H1 (cell line): Measurements from ENCODE around the gene SLC8A1. TPM values are rescaled to one million over a fixed set of nuclear protein-coding genes. Genes with fewer than 3 reads are reported as not detected.

ENCODE experiments used
- CTCF ChIA-PET: fragments of 300-600 bp; sonication (Branson Sonifier 250); formaldehyde crosslinking; loops from one replicate; lab custom pipeline; 2021; ENCODE audit not compliant: partially characterized antibody; lab: Charles Lee
- POLR2A ChIA-PET: fragments of 300-600 bp; sonication (Branson Sonifier 250); formaldehyde crosslinking; loops from one replicate; lab custom pipeline; 2021; ENCODE audit warnings: inconsistent platforms; ENCODE audit not compliant: partially characterized antibody; lab: Charles Lee
- DNase-seq, 2 experiments: peaks; one replicate each; pipeline versions ENCODE4 v3.0.0 to v3.0.0-alpha.2; 2010 to 2022; ENCODE audit warnings: low spot score in 2 of 2, low read depth in 1 of 2, mixed read lengths in 1 of 2
- FAIRE-seq: peaks from 2 replicates; lab custom pipeline; 2011; peaks lifted over from hg19 to GRCh38; lab: Jason Lieb, UNC
- H2AFZ ChIP-seq: 2 replicates; pipeline ENCODE4 v1.8.1; 2012; ENCODE audit warnings: low read length, inconsistent platforms
- H2AK5ac ChIP-seq: 2 replicates; pipeline ENCODE4 v1.6.1; 2013; ENCODE audit warnings: low read depth, low read length
- H2BK120ac ChIP-seq: replicated peaks from 2 replicates; pipeline ENCODE3; 2013; ENCODE audit warnings: low read depth, low read length, inconsistent platforms
- H2BK12ac ChIP-seq: 2 replicates; pipeline ENCODE4 v1.6.1; 2013; ENCODE audit warnings: low read depth, low read length
- H2BK15ac ChIP-seq: 2 replicates; pipeline ENCODE4 v1.6.1; 2013; ENCODE audit warnings: low read length
- H2BK20ac ChIP-seq: 2 replicates; pipeline ENCODE4 v1.6.1; 2013; ENCODE audit warnings: low read length
- H2BK5ac ChIP-seq: 2 replicates; pipeline ENCODE4 v1.6.1; 2013; ENCODE audit warnings: low read depth, low read length
- H3K14ac ChIP-seq: 2 replicates; pipeline ENCODE4 v1.6.1; 2013; ENCODE audit warnings: inconsistent platforms; ENCODE audit not compliant: insufficient read length
- H3K18ac ChIP-seq: 2 replicates; pipeline ENCODE4 v1.6.1; 2013; ENCODE audit warnings: low read length; ENCODE audit errors: extremely low read depth
- H3K23ac ChIP-seq: 2 replicates; pipeline ENCODE4 v1.6.1; 2013; ENCODE audit warnings: inconsistent platforms; ENCODE audit not compliant: insufficient read length
- H3K23me2 ChIP-seq: 2 replicates; pipeline ENCODE4 v1.6.1; 2013; ENCODE audit warnings: low read depth, low read length
- H3K27ac ChIP-seq: 2 replicates; pipeline ENCODE4 v1.6.1; 2011; ENCODE audit warnings: low read depth, low read length, inconsistent platforms
- H3K27me3 ChIP-seq, 4 experiments: replicated peaks in 1 of 4; 1 replicate in 1 of 4; 2 replicates in 3 of 4; pipeline versions ENCODE4 v1.6.1 to v1.8.1; 2011 to 2013; ENCODE audit warnings: low read length in 3 of 4, mild to moderate bottlenecking in 3 of 4, inconsistent platforms in 2 of 4, mixed read lengths in 2 of 4, moderate library complexity in 1 of 4; ENCODE audit not compliant: control insufficient read depth in 3 of 4, insufficient read depth in 3 of 4; ENCODE audit errors: extremely low read depth in 1 of 4
- H3K36me3 ChIP-seq, 4 experiments: 2 replicates each; pipeline versions ENCODE4 v1.6.1 to v1.8.1; 2011 to 2013; ENCODE audit warnings: mild to moderate bottlenecking in 4 of 4, low read length in 3 of 4, moderate library complexity in 2 of 4, control low read depth in 1 of 4, inconsistent platforms in 1 of 4; ENCODE audit not compliant: insufficient read depth in 4 of 4, control insufficient read depth in 2 of 4
- H3K4ac ChIP-seq: replicated peaks from 2 replicates; pipeline ENCODE3; 2013; ENCODE audit warnings: low read length, low read depth, mixed read lengths, inconsistent platforms; ENCODE audit not compliant: insufficient read length
- H3K4me1 ChIP-seq, 4 experiments: replicated peaks in 1 of 4; 1 replicate in 1 of 4; 2 replicates in 3 of 4; pipeline versions ENCODE4 v1.6.1 to v1.8.1; 2011 to 2013; ENCODE audit warnings: low read length in 3 of 4, inconsistent platforms in 2 of 4, mixed read lengths in 1 of 4; ENCODE audit not compliant: insufficient read depth in 4 of 4, control insufficient read depth in 3 of 4
- H3K4me2 ChIP-seq, 2 experiments: 2 replicates each; pipeline versions ENCODE4 v1.6.1 to v1.8.1; 2011 to 2013; ENCODE audit warnings: low read depth in 2 of 2, low read length in 2 of 2, control low read depth in 1 of 2, inconsistent platforms in 1 of 2, mild to moderate bottlenecking in 1 of 2; ENCODE audit not compliant: insufficient read depth in 1 of 2
- H3K4me3 ChIP-seq, 4 experiments: fragments of 200-600, 300-600 bp in 1 of 4; sonication (generic), shearing (Covaris generic), sonication (Bioruptor Twin) in 1 of 4; 2 replicates each; pipeline versions ENCODE4 v1.5.1 to v1.8.1; 2011 to 2016; ENCODE audit warnings: low read length in 4 of 4, low read depth in 3 of 4, control low read depth in 2 of 4, inconsistent platforms in 2 of 4, mild to moderate bottlenecking in 2 of 4, mixed read lengths in 1 of 4, moderate library complexity in 1 of 4; ENCODE audit not compliant: insufficient read depth in 2 of 4; ENCODE audit errors: extremely low read depth in 1 of 4
- H3K56ac ChIP-seq: replicated peaks from 2 replicates; pipeline ENCODE3; 2013; ENCODE audit warnings: low read depth, mild to moderate bottlenecking, mixed read lengths, low read length, inconsistent platforms; ENCODE audit not compliant: insufficient read length
- H3K79me1 ChIP-seq: 2 replicates; pipeline ENCODE4 v1.6.1; 2013; ENCODE audit warnings: low read depth, low read length, control low read depth
- H3K79me2 ChIP-seq, 2 experiments: 2 replicates each; pipeline versions ENCODE4 v1.6.1 to v1.8.1; 2012 to 2013; ENCODE audit warnings: low read length in 2 of 2, mild to moderate bottlenecking in 2 of 2, inconsistent platforms in 1 of 2; ENCODE audit not compliant: insufficient read depth in 2 of 2, control insufficient read depth in 1 of 2
- H3K9ac ChIP-seq, 4 experiments: replicated peaks in 1 of 4; 1 replicate in 1 of 4; 2 replicates in 3 of 4; pipeline versions ENCODE4 v1.6.1 to v1.8.1; 2011 to 2013; ENCODE audit warnings: low read depth in 3 of 4, low read length in 3 of 4, control low read depth in 2 of 4, mild to moderate bottlenecking in 2 of 4, moderate library complexity in 2 of 4, inconsistent platforms in 1 of 4; ENCODE audit errors: extremely low read depth in 1 of 4
- H3K9me3 ChIP-seq, 2 experiments: 2 replicates each; pipeline versions ENCODE4 v1.6.1 to v1.8.1; 2012 to 2013; ENCODE audit warnings: mild to moderate bottlenecking in 2 of 2, moderate library complexity in 2 of 2, control low read depth in 1 of 2, inconsistent platforms in 1 of 2, low read depth in 1 of 2, low read length in 1 of 2, mixed read lengths in 1 of 2; ENCODE audit not compliant: insufficient read depth in 2 of 2
- H4K20me1 ChIP-seq, 2 experiments: replicated peaks in 1 of 2; 2 replicates each; pipeline versions ENCODE3 to v1.8.1; 2011 to 2013; ENCODE audit warnings: inconsistent platforms in 2 of 2, low read length in 2 of 2, mild to moderate bottlenecking in 1 of 2; ENCODE audit not compliant: insufficient read depth in 2 of 2, control insufficient read depth in 1 of 2
- H4K5ac ChIP-seq: 2 replicates; pipeline ENCODE4 v1.6.1; 2013; ENCODE audit warnings: low read length, low read depth, mixed read lengths, inconsistent platforms; ENCODE audit not compliant: insufficient read length
- H4K8ac ChIP-seq: 2 replicates; pipeline ENCODE4 v1.8.0; 2013; ENCODE audit warnings: mild to moderate bottlenecking, moderate library complexity, low read length, inconsistent platforms; ENCODE audit not compliant: insufficient read depth; ENCODE audit errors: extremely low read depth
- H4K91ac ChIP-seq: replicated peaks from 2 replicates; pipeline ENCODE3; 2013; ENCODE audit warnings: low read length, mixed read lengths, inconsistent platforms; ENCODE audit not compliant: insufficient read length
- CBX5 ChIP-seq: fragments of 300-800, 300-1000 bp; sonication (generic); IDR thresholded peaks from 2 replicates; pipeline ENCODE4 v1.7.1; 2016; ENCODE audit warnings: antibody characterized with exemption, low read length, low read depth
- CHD1 ChIP-seq: IDR thresholded peaks from 2 replicates; pipeline ENCODE4 v1.6.1; 2012; ENCODE audit warnings: low read depth, low read length, improper control_type of control experiment
- CTCF ChIP-seq, 3 experiments: IDR thresholded peaks; 1 replicate in 2 of 3; 2 replicates in 1 of 3; pipeline versions ENCODE4 v1.5.1 to v1.6.1; 2011; ENCODE audit warnings: low read length in 3 of 3, mild to moderate bottlenecking in 3 of 3, inconsistent platforms in 2 of 3, low read depth in 1 of 3, moderate library complexity in 1 of 3; ENCODE audit not compliant: insufficient read depth in 1 of 3; ENCODE audit errors: control extremely low read depth in 1 of 3
- EZH2 ChIP-seq: fragments of 200-600 bp; sonication (generic); IDR thresholded peaks from 2 replicates; pipeline ENCODE4 v1.7.1; 2012; ENCODE audit warnings: low read depth, mild to moderate bottlenecking, moderate library complexity, low read length, inconsistent platforms; ENCODE audit not compliant: severe bottlenecking
- GABPA ChIP-seq: IDR thresholded peaks from 2 replicates; pipeline ENCODE4 v1.6.1; 2011; ENCODE audit warnings: mild to moderate bottlenecking, low read length, moderate library complexity, borderline replicate concordance; ENCODE audit not compliant: insufficient read depth
- JUN ChIP-seq: IDR thresholded peaks from 2 replicates; pipeline ENCODE4 v1.6.1; 2011; ENCODE audit warnings: low read depth, mild to moderate bottlenecking, improper control_type of control experiment, low read length
- KDM5A ChIP-seq: fragments of 200-600 bp; IDR thresholded peaks from 2 replicates; pipeline ENCODE4 v1.7.1; 2012; ENCODE audit warnings: mild to moderate bottlenecking, low read length, inconsistent platforms, mixed read lengths
- RXRA ChIP-seq: IDR thresholded peaks from 2 replicates; pipeline ENCODE4 v1.6.1; 2011; ENCODE audit warnings: low read depth, mild to moderate bottlenecking, low read length, moderate library complexity; ENCODE audit not compliant: insufficient read depth
- SIN3A ChIP-seq, 2 experiments: IDR thresholded peaks in 1 of 2; conservative IDR thresholded peaks in 1 of 2; 2 replicates each; pipeline ENCODE4 v1.6.1; 2011 to 2012; ENCODE audit warnings: low read length in 2 of 2, improper control_type of control experiment in 1 of 2, low read depth in 1 of 2, mild to moderate bottlenecking in 1 of 2
- WGBS, 2 experiments: shearing (Covaris generic) in 1 of 2; methylation state at CpG; one replicate each; pipeline versions ENCODE4 v1.1.6 to v1.1.7; 2013 to 2015; ENCODE audit warnings: low lambda C conversion rate in 2 of 2, mixed read lengths in 2 of 2, inconsistent platforms in 1 of 2, low coverage in 1 of 2, missing lambda C conversion rate in 1 of 2; ENCODE audit not compliant: insufficient replicate concordance in 2 of 2, insufficient coverage in 1 of 2, insufficient read length in 1 of 2; ENCODE audit errors: extremely low coverage in 1 of 2, missing lambda C conversion rate in 1 of 2; 5-methylcytosine and 5-hydroxymethylcytosine counted together
- polyA plus RNA-seq, 7 experiments: library from polyadenylated mRNA; depleted of rRNA in 3 of 7; stranded (reverse) in 5 of 7; unstranded in 2 of 7; fragments of >200 nt in 5 of 7; fragments of 200-250 nt in 2 of 7; gene quantifications; 1 replicate in 5 of 7; 2 replicates in 1 of 7; 4 replicates in 1 of 7; pipeline versions ENCODE4 v1.2.1 to v1.2.3, GENCODE V29; 2011 to 2013; ENCODE audit warnings: missing spikeins in 2 of 7, mixed read lengths in 2 of 7
- total RNA-seq: library from RNA; stranded (reverse); fragmentation: NEBNext Ultra II Directional; extraction: Animal tissue kit (Norgen Biotek cat#: 25700); gene quantifications from 2 replicates; pipeline ENCODE4 v1.2.1, GENCODE V29; 2021

SLC8A1 gene
- total and polyA plus RNA-seq, 2 of the 8 experiments (the other 6 are each of a cell fraction or from before 2014, with no cell fraction given) = 0.68 to 3.6 TPM

- no peaks in the 10 kb centered on the region for H3K36me3 ChIP-seq
- H3K79me1 ChIP-seq = no peaks in the 10 kb centered on the region
- no peak overlapping the region for H3K27ac ChIP-seq
- POLR2A ChIA-PET = no interaction called here
- no peak overlapping the region for H2AK5ac ChIP-seq
- H3K4ac ChIP-seq = no peak overlapping the region
- H4K20me1 ChIP-seq = no peaks in the 10 kb centered on the region
- H2AFZ ChIP-seq = no peak overlapping the region
- H3K56ac ChIP-seq = no peak overlapping the region
- H4K91ac ChIP-seq = no peak overlapping the region
- H3K23me2 ChIP-seq = no peaks in the 10 kb centered on the region
- H3K23ac ChIP-seq = no peak overlapping the region
- no peaks in the 10 kb centered on the region for H3K27me3 ChIP-seq
- H3K9ac ChIP-seq = no peak overlapping the region
- CTCF ChIA-PET = no interaction called here
- H2BK20ac ChIP-seq = no peak overlapping the region
- no peak overlapping the region for H4K5ac ChIP-seq
- H3K18ac ChIP-seq = no peak overlapping the region
- no peak overlapping the region for H2BK120ac ChIP-seq
- H3K4me2 ChIP-seq = no peak overlapping the region
- DNase-seq (no peak), FAIRE-seq (no peak)
- H3K4me1 ChIP-seq = peaks cover 0 to 7% (median 0%) of the 10 kb centered on the region in 4 experiments; a peak in 1 of 7 replicates
- WGBS, 2 experiments = 92% methylated on average over 3 of the region's 3 CpGs; no CpG with 5 or more reads in 1 of the 2 experiments
- H4K8ac ChIP-seq = no peak overlapping the region
- H3K14ac ChIP-seq = no peak overlapping the region
- H3K79me2 ChIP-seq = no peaks in the 10 kb centered on the region
- H2BK12ac ChIP-seq = no peak overlapping the region
- H3K9me3 ChIP-seq = no peaks in the 10 kb centered on the region
- no peak overlapping the region for H3K4me3 ChIP-seq
- no peak overlapping the region for H2BK5ac ChIP-seq
- no peak overlapping the region for H2BK15ac ChIP-seq
- TF ChIP-seq CHD1 = no peak
- TF ChIP-seq CBX5 = no peak
- no peak for TF ChIP-seq JUN
- TF ChIP-seq EZH2 = no peak
- TF ChIP-seq GABPA = no peak
- TF ChIP-seq RXRA = no peak
- TF ChIP-seq CTCF (IDR thresholded peaks at IDR 0.05; ENCODE audit: control extremely low read depth in 1 of 3, insufficient read depth in 1 of 3, low read depth in 1 of 3, low read length in 3 of 3) = no peak
- no peak for TF ChIP-seq SIN3A (conservative IDR thresholded peaks at IDR 0.05 in 1 of 2, IDR thresholded peaks at IDR 0.05 in 1 of 2; ENCODE audit: low read depth in 1 of 2, low read length in 2 of 2)
- TF ChIP-seq KDM5A = no peak
These were observed 82.5 kb downstream of the SLC8A1 start for GRCh38 chr2:40369267-40370006.
